ENCODE measurements around the gene CSMD2.

- TF ChIP-seq POLR2AphosphoS5 (IDR thresholded peaks at IDR 0.05; ENCODE audit: low read depth), result no peak
- TF ChIP-seq CTCF (conservative IDR thresholded peaks at IDR 0.05; ENCODE audit: low read depth in 2 of 2), result no peak
- TF ChIP-seq REST (IDR thresholded peaks at IDR 0.05; ENCODE audit: unreplicated experiment), result no peak
- no peak for TF ChIP-seq EZH2 (IDR thresholded peaks at IDR 0.05; ENCODE audit: low read depth, unreplicated experiment)
- TF ChIP-seq JUNB (IDR thresholded peaks at IDR 0.05; ENCODE audit: unreplicated experiment), result no peak
- no peak for TF ChIP-seq STAT1 (IDR thresholded peaks at IDR 0.05; ENCODE audit: unreplicated experiment)
- no peak for TF ChIP-seq ZNF462 (CRISPR knock-in tag; IDR thresholded peaks at IDR 0.05)
- TF ChIP-seq ETS1 (IDR thresholded peaks at IDR 0.05), result no peak
- TF ChIP-seq EZH2phosphoT487 (IDR thresholded peaks at IDR 0.05; ENCODE audit: unreplicated experiment), result no peak
- TF ChIP-seq CREB1 (CRISPR knock-in tag; IDR thresholded peaks at IDR 0.05; ENCODE audit: low read depth), result no peak
- TF ChIP-seq ZNF114 (CRISPR knock-in tag; IDR thresholded peaks at IDR 0.05), result no peak
Observed at GRCh38 chr1:33630686-33631085, 534.3 kb downstream of the CSMD2 start.
